Stimulated activated CD8-positive, alpha-beta memory T cell treated with anti-CD3 and anti-CD28 coated beads, Interleukin-15, amount 100 ng/mL, for 4 hours (primary cell): ENCODE results near the gene ZFAND3.
"Not testable (repeated sequence)": the region's sequence is repeated elsewhere in the genome, so short reads cannot be mapped to it uniquely, and the experiment has no call there.

Experiments used
- DNase-seq, 2 donors: peaks; one replicate each; pipeline ENCODE4 v3.0.0-alpha.2; 2020; ENCODE audit warnings: low read depth in 2 of 2

The ZFAND3 gene

DNA sequence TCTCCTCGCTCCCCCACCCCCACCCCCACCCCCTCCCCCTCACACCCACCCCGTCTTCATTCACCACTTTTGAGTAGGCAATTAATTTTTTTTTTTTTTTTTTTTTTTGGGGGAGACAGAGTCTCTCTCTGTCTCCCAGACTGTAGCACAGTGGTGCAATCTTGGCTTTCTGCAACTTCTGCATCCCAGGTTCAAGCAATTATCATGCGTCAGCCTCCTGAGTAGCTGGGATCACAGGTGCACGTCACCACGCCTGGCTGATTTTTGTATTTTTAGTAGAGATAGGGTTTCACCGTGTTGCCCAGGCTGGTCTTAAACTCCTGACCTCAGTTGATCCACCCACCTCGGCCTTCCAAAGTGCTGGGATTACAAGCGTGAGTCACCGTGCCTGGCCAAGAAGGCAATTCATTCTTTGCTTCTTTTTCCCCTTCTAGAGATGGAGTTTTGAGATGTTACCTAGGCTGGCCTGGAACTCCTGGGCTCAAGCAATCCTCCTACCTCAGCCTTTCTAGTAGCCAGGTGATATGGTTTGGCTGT is 230.4 kb downstream of the ZFAND3 start:
- DNase-seq = not testable (repeated sequence)

- DNase-seq = no peak
These were observed 232.4 kb downstream of the ZFAND3 start for GRCh38 chr6:38051819-38052434.

DNA sequence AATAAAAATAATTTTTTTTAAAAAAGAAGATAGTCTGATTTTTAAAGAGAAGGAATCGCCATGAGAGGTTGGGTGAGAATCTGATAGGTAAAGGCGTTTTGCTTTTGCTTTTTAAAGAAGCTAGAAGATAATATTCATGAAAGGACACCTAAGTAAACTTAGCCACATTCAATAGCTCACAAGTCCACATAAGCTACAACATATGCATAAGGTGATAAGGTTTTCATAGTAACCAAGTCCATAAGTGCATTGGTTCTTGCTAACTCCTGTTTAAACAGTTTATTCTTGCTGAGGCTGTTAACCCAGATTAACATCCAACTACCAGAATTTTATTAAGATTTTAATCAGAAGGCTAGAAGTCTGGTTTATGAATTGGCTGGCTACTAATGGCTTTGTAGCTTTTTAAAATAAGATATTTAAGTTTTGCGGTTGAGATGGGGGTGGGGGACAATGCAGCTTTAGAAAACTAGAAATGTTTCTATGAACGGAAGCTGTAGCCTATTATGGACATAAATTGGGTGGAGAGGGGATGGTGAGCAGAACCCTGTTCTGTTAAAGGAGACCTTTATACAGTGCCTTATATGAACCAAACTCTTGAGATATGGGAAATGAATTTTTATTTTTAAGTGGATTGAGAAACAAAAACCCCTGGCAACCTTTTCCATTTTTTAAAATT is 235.1 kb downstream of the ZFAND3 start:
- DNase-seq = no peak

DNA sequence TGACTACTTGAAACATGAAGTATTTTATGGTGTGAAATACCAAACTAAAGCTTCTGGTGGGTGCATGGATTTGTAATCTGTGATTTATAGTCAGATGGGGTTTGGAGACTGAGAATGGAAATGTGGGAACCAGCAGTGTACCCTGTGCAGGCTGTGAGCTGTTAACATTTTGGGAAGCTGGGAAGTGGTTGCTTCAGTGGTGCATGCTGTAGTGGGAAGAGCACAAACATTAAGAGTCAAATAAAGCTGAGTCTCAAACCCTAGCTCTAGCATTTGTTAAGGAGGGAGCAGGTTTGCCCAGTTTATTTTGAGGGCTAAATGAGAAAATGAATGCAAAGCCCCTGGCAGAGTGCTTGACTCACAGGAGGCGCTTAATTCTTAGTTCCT is 235.7 kb downstream of the ZFAND3 start:
- no peak for DNase-seq

DNA sequence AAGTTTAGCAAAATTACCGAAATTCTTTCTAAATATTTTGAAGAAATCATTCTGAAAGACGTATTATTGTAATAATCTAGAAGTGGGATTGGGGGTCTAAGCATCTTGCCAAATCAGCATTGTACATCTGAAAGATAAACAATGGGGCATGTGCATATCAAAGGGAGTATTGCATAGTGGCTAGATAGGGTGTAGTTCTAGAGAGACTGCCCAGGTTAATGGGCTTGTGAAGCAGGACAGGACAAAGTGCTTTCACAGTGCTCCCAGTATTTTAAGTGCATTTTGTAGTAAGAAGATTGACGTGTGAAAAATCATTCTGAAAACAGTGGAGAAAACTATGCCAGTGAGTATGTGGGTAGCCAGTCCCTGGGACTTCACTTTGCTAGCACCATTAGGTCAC is 236.8 kb downstream of the ZFAND3 start:
- DNase-seq = no peak

DNA sequence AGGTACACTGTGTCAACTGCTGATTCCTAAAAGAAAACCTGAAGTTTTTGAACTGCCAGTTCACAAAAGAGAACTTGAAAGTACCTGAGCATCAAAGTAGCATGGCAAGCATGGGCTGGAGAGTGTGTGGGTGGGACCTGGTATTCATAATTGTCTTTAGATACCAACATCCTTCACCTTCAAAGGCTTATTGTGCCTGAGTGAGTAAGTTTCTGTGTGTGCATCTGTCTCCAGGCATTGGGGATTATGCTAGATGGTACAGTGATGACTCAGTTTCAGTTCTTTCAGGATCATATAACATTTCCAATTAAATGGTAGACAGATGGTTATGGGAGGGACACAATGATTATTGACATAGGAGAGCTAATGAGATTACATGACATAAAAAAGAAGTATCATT is 238.5 kb downstream of the ZFAND3 start:
- DNase-seq = peak; percentile 6 to 48

DNA sequence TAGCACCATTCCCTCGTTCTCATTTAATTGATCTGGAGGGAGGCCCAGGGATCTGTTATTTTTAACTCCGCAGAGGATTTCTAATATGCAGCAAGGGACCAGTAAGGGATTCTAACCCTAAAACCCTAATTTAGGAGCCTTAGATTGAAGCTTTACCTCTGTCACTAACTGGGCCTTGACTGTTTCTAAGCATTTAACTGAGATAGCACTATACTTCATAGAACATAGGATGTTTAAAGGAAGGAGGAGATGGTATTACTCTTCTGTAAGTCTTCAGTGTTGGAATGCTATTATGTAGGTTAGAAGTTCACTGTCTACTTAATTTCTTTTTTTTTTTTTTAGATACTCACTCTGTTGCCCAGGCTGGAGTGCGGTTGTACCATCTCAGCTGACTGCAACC is 242.5 kb downstream of the ZFAND3 start:
- no peak for DNase-seq

DNA sequence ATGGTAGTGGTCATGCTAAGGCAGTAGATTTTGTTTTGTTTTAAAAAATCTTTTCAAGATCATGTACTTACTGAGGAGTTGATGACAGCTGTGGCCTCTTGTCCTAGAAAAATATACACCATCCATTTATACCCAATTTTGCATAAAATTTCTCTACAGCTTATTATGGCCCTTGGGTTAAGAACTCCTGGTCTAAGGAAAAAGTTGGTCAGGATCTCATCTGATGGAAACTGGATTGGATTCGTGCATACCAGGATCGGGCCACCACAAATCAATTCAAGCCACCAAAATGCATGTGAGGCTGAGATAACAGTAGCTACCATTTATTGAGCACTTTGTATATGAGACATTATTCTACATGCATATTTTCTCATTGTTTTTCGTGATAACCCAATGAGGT is 244.4 kb downstream of the ZFAND3 start:
- no peak for DNase-seq

- DNase-seq = no peak
These were observed 244.9 kb downstream of the ZFAND3 start for GRCh38 chr6:38064431-38064830.

GRCh38 chr6:38065734-38066305 is 246.3 kb downstream of the ZFAND3 start:
- no peak for DNase-seq

DNA sequence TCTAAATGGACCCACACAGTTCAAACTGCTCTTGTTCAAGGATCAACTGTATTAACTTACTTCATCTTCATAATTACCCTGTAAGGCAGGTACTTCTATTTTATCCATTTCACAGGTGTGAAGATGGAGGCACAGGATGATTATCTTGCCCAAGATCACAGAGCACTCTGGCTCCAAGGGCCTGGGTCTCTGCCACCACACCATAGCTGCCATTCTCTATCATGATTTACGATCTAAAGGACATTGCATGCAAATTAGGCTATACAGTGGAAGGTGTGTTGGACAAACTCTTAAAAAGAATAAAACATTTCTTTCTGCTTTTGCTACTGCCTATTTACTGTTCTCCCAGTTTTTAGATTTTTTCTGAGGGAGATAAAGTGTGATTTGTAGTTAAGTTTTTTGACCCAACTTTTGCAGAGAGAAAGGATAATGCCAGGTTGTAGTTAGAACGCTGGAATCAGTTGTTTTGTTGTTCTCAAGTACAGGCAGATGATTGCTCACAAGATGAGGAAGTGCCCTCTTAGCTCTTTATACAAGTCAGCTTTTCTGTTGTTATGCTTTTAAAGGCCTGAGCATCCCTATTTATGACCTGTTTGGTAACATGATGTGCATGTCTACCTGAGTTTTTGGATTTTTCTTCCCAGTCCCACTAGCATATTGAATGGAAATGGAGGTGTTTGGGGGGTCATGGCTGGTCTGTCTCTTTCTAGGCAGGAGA is 247.9 kb downstream of the ZFAND3 start:
- DNase-seq = no peak

GRCh38 chr6:38068854-38069590 is 249.5 kb downstream of the ZFAND3 start:
- DNase-seq = no peak

DNA sequence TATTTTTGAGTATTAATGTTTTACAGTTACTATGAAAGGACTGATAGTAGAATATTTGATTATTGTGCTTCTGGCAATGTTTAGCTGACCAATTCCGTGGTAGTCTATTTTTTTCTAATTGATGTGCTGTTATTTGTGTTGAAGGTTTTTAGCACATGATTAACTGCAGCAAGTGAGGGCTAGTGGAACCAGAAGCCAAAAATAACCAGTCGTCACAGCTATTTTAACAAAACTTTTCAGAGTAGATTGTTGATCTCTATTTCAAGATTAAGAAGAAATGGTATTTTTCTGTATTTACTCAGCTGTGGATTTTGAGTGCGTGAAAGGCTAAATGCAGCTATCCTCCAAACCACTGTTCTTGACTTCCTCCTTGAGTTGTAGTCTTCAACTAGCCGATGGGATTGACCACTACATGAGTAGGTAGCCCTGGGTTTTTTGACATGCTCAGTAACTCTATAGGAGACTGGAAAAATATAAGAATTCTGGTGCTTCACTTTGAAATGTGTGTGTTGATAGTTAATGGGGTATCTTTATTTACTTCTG is 258.0 kb downstream of the ZFAND3 start:
- DNase-seq = no peak

DNA sequence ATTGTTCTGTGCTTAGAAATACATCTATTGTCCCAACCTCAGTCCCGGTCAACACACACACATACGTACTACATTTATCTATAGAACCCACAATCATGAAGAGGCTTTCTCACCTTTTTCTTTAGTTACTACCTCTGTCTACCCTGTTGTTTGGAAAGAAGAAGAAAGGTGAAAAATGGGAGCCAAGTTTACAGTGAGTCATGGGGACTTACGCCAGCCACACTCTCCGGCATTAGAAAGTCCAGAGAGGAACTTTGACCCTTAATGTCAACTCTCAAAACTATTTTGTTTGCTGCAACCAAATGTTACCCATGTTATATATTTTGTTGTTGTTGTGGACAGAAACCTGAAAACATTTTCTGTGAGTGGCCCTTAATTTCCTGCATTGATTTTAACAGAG is 259.1 kb downstream of the ZFAND3 start:
- no peak for DNase-seq

GRCh38 chr6:38079107-38079506 is 259.6 kb downstream of the ZFAND3 start:
- DNase-seq = no peak

DNA sequence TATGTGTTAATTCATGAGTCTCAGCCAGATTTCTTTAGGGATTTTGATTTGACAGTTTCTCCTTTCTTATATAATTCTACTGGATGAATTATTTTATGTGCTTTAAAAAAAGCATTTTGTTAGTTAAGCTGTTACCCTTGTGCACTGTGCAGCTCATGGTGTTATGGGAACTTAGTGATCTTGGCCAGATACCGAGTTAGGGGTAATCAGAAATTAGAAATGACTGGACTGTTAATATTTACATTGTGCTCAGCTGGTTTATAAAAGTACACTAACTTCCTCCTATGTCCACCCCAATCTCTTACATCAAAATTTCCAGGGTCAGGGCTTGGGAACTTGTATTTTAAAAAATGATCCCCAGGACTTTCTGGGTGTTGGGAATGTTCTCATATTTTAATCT is 260.0 kb downstream of the ZFAND3 start:
- DNase-seq = no peak

DNA sequence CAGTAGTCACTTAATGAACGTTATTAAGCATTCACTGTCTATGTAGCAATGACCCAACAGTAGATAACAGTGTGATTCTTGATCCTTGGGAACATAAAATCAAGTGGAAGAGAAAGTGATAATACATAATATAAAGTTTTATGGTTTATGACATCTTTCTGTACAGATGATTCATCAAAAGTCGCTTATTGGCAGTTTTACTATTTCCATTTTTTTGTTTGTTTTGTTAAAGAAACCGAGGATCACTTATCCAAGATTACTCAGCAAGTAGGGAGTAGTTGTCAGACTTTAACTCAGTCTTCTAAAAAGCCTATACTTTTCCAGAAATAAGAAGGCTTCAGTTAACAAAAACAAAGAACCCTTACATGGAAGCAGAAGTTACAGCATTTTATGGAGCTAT is 260.8 kb downstream of the ZFAND3 start:
- no peak for DNase-seq

GRCh38 chr6:38080889-38081288 is 261.4 kb downstream of the ZFAND3 start:
- no peak for DNase-seq

GRCh38 chr6:38085031-38085430 is 265.5 kb downstream of the ZFAND3 start:
- DNase-seq = no peak

DNA sequence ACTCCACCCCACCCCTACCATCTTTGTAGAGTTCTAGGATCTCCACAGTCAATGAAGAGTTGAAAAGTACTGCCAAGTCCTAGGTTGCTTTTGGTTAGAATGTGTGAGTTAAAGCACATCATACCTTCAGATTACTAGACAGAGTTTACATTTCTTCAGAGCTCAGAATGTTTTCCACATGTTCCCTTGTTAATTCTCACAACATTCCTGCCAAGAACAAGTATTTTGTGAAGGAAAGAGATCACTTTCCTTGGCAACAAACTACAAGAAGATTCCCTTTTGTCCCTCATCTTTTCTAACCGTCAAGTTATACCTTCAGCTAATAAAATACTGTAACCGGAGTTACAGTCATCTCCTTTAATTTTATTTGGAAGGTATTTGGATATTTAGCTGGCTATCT is 266.8 kb downstream of the ZFAND3 start:
- no peak for DNase-seq

GRCh38 chr6:38088010-38088409 is 268.5 kb downstream of the ZFAND3 start:
- DNase-seq = no peak

DNA sequence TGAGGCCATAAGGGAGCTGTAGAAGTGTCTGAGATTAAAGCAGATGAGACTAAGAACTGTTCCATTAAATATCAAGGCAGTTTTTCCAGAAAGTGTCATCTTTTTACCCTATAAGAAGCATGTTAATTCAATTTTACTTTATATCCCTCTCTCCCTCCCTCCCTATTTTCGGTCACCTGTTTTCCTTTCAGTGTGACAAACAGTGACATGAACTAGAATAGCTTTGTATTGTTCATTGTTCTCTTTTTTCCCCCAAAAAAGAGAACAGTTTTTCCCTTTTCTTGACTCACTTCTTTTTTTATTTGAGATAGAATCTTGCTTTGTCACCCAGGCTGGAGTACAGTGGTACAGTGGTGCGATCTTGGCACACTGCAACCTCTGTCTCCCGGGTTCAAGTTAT is 269.3 kb downstream of the ZFAND3 start:
- no peak for DNase-seq
